Nephron progenitor cell (in vitro differentiated cells): ENCODE data around the gene THOP1.

Source experiments
- DNase-seq: peaks from one replicate; pipeline ENCODE4 v3.0.0; 2021
- H3K27ac Mint-ChIP-seq: 2 replicates; pipeline ENCODE4 v1.8.0; 2021; ENCODE audit warnings: mild to moderate bottlenecking, moderate library complexity, mixed read lengths
- H3K27me3 Mint-ChIP-seq: 2 replicates; pipeline ENCODE4 v1.8.0; 2021; ENCODE audit warnings: mild to moderate bottlenecking, low read depth, mixed read lengths; ENCODE audit not compliant: poor library complexity
- H3K36me3 Mint-ChIP-seq: 2 replicates; pipeline ENCODE4 v1.8.0; 2021; ENCODE audit warnings: low read depth, mixed read lengths
- H3K4me1 Mint-ChIP-seq: 2 replicates; pipeline ENCODE4 v1.8.0; 2021; ENCODE audit warnings: mixed read lengths
- H3K4me3 Mint-ChIP-seq: 2 replicates; pipeline ENCODE4 v1.8.0; 2021; ENCODE audit warnings: mild to moderate bottlenecking, moderate library complexity, mixed read lengths
- H3K9me3 Mint-ChIP-seq: 2 replicates; pipeline ENCODE4 v1.8.0; 2021; ENCODE audit warnings: mild to moderate bottlenecking, moderate library complexity, mixed read lengths
- TF ChIP-seq, protein P1 (sequence below): fragments of 200-600 bp; sonication (generic); IDR thresholded peaks from 2 replicates; pipeline ENCODE4 v1.5.0; 2021; ENCODE audit warnings: antibody characterized with exemption

Gene THOP1

DNA sequence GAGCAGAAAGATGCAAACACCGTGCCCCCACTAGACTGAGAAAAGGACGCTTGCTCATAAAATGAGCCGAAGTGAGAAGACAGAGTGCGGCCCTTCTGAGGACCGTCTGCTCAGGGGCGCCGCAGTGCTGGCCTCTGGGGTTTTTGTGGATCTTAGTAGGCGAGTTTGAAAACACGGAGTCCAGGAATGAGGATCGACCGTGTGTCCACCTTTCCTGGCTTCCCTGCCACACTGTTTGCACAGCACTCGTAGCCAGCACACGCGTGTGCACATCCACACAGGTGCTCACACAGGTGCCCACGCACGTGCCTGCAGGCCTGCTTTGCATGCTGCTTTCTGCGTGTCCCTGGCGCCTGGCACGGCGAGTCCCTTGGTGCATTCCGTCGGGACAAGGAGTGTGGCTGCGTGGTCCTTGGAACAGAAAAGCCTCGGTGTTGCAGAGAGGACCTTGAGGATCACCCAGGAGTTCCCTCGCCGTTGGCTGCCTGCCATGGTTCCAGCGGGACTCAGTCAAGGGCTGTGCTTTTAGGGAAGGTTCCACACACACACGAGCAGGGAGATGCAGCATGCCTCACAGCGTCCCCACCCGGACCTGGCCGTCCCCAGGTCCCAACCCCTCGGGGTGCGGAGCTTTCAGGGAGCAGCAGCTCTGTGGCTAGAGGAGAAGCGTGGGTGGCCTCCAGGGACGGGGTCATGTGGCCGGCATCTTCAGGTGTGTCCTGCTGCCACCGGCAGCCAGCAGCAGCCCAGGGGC is 24.3 kb downstream of the THOP1 start:
- Mint-ChIP-seq H3K27ac (peak overlapping the region; percentile 87), H3K27me3 (no peaks in the 10 kb centered on the region), H3K36me3 (peaks cover 10% of the 10 kb centered on the region), H3K4me3 (no peak overlapping the region), H3K9me3 (no peaks in the 10 kb centered on the region), H3K4me1 (no peaks in the 10 kb centered on the region)
- TF ChIP-seq, protein P1, sequence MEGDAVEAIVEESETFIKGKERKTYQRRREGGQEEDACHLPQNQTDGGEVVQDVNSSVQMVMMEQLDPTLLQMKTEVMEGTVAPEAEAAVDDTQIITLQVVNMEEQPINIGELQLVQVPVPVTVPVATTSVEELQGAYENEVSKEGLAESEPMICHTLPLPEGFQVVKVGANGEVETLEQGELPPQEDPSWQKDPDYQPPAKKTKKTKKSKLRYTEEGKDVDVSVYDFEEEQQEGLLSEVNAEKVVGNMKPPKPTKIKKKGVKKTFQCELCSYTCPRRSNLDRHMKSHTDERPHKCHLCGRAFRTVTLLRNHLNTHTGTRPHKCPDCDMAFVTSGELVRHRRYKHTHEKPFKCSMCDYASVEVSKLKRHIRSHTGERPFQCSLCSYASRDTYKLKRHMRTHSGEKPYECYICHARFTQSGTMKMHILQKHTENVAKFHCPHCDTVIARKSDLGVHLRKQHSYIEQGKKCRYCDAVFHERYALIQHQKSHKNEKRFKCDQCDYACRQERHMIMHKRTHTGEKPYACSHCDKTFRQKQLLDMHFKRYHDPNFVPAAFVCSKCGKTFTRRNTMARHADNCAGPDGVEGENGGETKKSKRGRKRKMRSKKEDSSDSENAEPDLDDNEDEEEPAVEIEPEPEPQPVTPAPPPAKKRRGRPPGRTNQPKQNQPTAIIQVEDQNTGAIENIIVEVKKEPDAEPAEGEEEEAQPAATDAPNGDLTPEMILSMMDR, result no peak
- no peak for DNase-seq

DNA sequence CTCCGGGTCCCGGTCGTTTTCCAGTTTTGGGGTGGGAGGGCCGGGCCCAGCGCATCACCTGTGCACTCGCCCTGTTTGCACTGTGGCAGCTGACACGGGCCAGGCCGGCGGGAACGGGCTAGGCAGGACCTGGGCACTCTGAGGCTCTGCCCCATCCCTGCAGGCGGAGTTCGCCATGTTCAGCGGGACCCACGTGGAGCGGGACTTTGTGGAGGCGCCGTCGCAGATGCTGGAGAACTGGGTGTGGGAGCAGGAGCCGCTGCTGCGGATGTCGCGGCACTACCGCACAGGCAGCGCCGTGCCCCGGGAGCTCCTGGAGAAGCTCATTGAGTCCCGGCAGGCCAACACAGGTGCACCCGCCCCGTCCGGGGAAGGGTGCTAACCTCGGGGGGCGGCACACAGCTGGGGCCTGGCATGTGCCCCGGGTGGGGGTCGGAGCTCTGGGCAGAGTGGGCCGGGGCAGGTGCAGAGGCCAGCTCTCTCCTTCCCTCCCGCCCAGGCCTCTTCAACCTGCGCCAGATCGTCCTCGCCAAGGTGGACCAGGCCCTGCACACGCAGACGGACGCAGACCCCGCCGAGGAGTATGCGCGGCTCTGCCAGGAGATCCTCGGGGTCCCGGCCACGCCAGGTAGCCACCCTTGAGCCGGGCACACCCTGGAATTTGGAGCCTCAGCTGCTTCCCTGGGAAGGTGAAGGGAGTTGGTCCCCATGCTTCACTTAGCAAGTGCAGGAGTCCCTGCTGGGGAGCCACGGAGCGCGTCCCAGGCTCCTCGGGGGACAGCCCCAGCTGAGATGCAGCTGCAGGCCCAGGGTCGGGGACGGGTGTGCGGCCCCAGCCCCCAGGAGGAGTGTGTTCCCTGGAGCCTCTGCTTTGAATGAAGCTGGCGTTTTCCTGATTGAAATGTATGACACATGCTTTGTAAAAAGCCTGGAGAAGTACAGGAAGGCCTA is 25.1 kb downstream of the THOP1 start:
- Mint-ChIP-seq H3K27ac (no peak overlapping the region), H3K36me3 (peaks cover 10% of the 10 kb centered on the region), H3K27me3 (no peaks in the 10 kb centered on the region), H3K9me3 (no peaks in the 10 kb centered on the region), H3K4me1 (no peaks in the 10 kb centered on the region), H3K4me3 (no peak overlapping the region)
- TF ChIP-seq, protein P1, result no peak
- DNase-seq, result no peak

DNA sequence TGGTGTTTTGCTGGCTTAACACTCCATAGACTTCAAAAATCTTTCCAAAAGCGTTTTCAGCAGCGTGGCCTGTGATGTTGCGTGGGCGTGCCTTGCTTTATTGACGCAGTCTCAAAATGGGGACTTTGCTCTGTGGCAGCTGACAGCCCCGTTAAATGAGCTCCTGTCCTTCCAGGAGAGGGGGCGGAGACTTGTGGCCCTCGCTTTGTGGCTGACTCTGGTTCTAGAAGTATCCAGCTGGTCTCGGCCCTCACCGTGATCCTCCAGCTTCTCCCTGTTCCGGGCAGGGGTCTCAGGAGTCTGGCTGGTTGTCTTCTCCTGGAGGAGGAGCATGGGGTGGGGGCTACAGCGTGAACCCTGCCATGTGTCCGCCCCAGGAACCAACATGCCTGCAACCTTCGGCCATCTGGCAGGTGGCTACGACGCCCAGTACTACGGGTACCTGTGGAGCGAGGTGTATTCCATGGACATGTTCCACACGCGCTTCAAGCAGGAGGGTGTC is 26.0 kb downstream of the THOP1 start:
- H3K36me3 Mint-ChIP-seq, result peaks cover 14% of the 10 kb centered on the region
- no peak overlapping the region for H3K4me3 Mint-ChIP-seq
- no peaks in the 10 kb centered on the region for H3K4me1 Mint-ChIP-seq
- no peak for DNase-seq
- H3K27me3 Mint-ChIP-seq, result no peaks in the 10 kb centered on the region
- H3K9me3 Mint-ChIP-seq, result no peaks in the 10 kb centered on the region
- H3K27ac Mint-ChIP-seq, result no peak overlapping the region
- TF ChIP-seq, protein P1, result no peak

DNA sequence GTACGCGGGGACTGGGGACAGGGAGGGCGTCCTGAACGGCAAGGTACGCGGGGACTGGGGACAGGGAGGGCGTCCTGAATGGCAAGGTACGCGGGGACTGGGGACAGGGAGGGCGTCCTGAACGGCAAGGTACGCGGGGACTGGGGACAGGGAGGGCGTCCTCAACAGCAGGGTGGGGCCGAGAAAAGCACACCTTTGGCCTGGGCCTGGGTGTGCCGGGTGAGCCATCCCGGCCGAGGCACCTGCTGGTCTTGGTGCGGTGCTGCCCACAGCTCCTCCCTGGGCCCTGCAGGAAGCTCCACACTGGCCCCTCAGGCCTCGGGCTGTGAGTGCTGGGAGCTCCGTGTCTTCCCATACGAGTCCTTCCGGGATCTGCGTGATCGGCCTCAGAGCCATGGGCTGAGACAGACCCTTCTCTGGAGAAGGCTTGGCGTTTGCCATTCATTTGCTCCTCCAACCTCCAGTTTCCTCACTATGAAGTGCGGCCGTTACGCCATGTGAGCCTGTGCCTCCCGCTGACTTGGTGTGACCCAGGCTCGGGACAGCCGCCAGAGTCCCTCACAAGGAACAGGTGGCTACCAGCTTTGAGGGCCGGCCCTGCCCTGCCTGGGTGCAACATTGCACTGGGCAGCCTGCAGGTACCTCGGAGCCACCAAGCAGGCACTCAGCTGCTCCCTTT is 26.6 kb downstream of the THOP1 start:
- Mint-ChIP-seq H3K9me3 (no peaks in the 10 kb centered on the region), H3K36me3 (peaks cover 14% of the 10 kb centered on the region), H3K4me3 (no peak overlapping the region), H3K27ac (no peak overlapping the region), H3K4me1 (no peaks in the 10 kb centered on the region), H3K27me3 (no peaks in the 10 kb centered on the region)
- TF ChIP-seq, protein P1, result no peak
- DNase-seq, result no peak

DNA sequence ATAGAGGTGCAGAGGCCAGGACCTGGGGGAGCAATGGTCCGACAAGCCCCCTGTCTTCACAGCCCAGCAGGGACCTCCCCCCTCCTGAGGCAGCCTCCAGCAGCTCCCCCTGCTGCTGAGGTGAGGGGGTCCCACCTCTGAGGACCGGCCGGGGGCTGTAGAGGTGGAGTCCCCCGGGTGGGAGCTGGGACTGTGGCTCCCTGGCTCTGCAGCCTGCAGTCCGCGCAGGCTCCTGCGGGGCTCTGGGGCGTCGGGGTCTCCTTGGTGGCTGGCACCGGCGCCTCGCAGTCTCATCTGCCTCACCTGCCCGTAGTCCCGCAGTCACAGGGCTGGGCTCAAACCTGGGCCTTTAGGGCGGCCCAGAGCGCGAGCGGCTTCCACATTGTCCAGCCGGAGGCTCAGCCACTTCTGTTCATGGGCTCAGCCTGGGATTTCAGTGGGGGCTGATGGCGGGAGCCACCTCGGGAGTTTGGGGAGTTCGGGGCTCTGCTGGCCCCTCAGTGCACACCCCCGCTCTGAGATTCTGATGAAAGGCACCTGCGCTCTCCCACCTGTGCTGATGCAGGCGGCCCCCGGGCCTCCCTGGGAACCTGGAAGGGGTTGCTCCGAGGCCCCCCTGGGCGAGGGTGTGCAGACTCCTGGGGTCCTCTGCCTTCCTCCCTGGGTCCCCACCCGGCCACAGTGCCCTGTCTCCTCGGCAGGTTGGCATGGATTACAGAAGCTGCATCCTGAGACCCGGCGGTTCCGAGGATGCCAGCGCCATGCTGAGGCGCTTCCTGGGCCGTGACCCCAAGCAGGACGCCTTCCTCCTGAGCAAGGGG is 27.3 kb downstream of the THOP1 start:
- TF ChIP-seq, protein P1, result no peak
- no peak overlapping the region for H3K4me3 Mint-ChIP-seq
- H3K4me1 Mint-ChIP-seq, result no peaks in the 10 kb centered on the region
- H3K9me3 Mint-ChIP-seq, result peaks cover 3% of the 10 kb centered on the region
- no peaks in the 10 kb centered on the region for H3K27me3 Mint-ChIP-seq
- H3K27ac Mint-ChIP-seq, result no peak overlapping the region
- DNase-seq, result no peak
- peaks cover 14% of the 10 kb centered on the region for H3K36me3 Mint-ChIP-seq
